ENCODE measurements around the gene BAHCC1. TPM values are rescaled to one million over a fixed set of nuclear protein-coding genes. Genes with fewer than 3 reads are reported as not detected.

Gene BAHCC1
- total and polyA plus RNA-seq, 9 of the 15 experiments (the other 6 are each of a cell fraction or from before 2014, with no cell fraction given): 0.14 to 26.9 (median 5.0) TPM

DNA sequence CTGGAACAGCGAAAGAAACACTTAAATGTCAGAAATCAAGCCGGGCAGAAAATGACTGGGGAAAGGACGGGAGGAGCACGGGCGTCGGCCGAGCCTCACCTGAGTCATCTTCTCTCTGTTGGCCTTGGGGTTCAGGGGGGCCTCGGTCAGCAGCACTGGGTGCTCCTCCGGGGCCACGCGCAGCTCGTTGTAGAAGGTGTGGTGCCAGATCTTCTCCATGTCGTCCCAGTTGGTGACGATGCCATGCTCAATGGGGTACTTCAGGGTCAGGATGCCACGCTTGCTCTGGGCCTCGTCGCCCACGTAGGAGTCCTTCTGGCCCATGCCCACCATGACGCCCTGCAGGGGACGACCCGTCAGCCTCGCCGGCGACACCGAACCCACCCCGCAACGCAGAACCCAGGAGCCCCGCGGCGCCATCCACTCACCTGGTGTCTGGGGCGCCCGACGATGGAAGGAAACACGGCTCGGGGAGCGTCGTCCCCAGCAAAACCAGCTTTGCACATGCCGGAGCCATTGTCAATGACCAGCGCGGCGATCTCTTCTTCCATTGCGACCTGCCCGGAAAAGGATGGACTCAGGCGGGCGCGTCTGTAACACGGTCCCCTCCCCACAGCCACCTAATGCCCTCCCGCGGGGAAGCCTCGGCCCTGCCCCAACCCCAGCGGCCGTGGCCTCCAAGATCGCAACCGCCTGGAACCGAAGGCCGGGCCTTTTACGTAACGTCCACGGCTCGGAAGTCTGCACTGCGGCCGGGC lies 116.7 kb downstream of the BAHCC1 start (continued):
- peak; percentile 89 for TF ChIP-seq ZBTB26 (CRISPR knock-in tag; IDR thresholded peaks at IDR 0.05)
- TF ChIP-seq KDM5B (IDR thresholded peaks at IDR 0.05; ENCODE audit: insufficient replicate concordance, low read depth, low read length): peak; percentile 87
- TF ChIP-seq, protein P1, sequence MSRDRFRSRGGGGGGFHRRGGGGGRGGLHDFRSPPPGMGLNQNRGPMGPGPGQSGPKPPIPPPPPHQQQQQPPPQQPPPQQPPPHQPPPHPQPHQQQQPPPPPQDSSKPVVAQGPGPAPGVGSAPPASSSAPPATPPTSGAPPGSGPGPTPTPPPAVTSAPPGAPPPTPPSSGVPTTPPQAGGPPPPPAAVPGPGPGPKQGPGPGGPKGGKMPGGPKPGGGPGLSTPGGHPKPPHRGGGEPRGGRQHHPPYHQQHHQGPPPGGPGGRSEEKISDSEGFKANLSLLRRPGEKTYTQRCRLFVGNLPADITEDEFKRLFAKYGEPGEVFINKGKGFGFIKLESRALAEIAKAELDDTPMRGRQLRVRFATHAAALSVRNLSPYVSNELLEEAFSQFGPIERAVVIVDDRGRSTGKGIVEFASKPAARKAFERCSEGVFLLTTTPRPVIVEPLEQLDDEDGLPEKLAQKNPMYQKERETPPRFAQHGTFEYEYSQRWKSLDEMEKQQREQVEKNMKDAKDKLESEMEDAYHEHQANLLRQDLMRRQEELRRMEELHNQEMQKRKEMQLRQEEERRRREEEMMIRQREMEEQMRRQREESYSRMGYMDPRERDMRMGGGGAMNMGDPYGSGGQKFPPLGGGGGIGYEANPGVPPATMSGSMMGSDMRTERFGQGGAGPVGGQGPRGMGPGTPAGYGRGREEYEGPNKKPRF (IDR thresholded peaks at IDR 0.05; ENCODE audit: low read depth, low read length): no peak
- no peak for TF ChIP-seq ZNF639 (CRISPR knock-in tag; conservative IDR thresholded peaks at IDR 0.05 in 1 of 2, IDR thresholded peaks at IDR 0.05 in 1 of 2)
- no peak for TF ChIP-seq SPI1 (IDR thresholded peaks at IDR 0.05; ENCODE audit: borderline replicate concordance, low read depth, low read length)
- TF ChIP-seq PCBP2 (IDR thresholded peaks at IDR 0.05; ENCODE audit: low read depth, low read length, poor library complexity, severe bottlenecking): peak; percentile 2
- TF ChIP-seq, protein P2, sequence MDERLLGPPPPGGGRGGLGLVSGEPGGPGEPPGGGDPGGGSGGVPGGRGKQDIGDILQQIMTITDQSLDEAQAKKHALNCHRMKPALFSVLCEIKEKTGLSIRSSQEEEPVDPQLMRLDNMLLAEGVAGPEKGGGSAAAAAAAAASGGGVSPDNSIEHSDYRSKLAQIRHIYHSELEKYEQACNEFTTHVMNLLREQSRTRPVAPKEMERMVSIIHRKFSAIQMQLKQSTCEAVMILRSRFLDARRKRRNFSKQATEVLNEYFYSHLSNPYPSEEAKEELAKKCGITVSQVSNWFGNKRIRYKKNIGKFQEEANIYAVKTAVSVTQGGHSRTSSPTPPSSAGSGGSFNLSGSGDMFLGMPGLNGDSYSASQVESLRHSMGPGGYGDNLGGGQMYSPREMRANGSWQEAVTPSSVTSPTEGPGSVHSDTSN (CRISPR knock-in tag; IDR thresholded peaks at IDR 0.05; ENCODE audit: low read depth): no peak
- TF ChIP-seq, protein P2 (tag; conservative IDR thresholded peaks at IDR 0.05; ENCODE audit: low read depth): no peak
- no peak for TF ChIP-seq MYNN (IDR thresholded peaks at IDR 0.05)
- no peak for TF ChIP-seq MYNN (CRISPR knock-in tag; IDR thresholded peaks at IDR 0.05)
- peak; percentile 94 for TF ChIP-seq PCBP1 (IDR thresholded peaks at IDR 0.05; ENCODE audit: low read depth, low read length, poor library complexity, severe bottlenecking)
- no peak for TF ChIP-seq ETV6 (IDR thresholded peaks at IDR 0.05; ENCODE audit: borderline replicate concordance in 1 of 2, low read depth in 2 of 2, low read length in 1 of 2)
- TF ChIP-seq ETV6 (CRISPR knock-in tag; IDR thresholded peaks at IDR 0.05; ENCODE audit: borderline replicate concordance): no peak
- no peak for TF ChIP-seq TAF7 (tag; IDR thresholded peaks at IDR 0.05)
- TF ChIP-seq SAP30 (IDR thresholded peaks at IDR 0.05; ENCODE audit: borderline replicate concordance, insufficient read depth, low read depth, low read length, poor library complexity, severe bottlenecking): peak; percentile 43
- no peak for TF ChIP-seq HDAC1 (IDR thresholded peaks at IDR 0.05)
- peak; percentile 75 to 80; a peak in 1 of 4 replicates for TF ChIP-seq MLLT1 (IDR thresholded peaks at IDR 0.05)
